SK-MEL-5 (cell line): ENCODE results near the gene SNRPA. TPM values are rescaled to one million over a fixed set of nuclear protein-coding genes. Genes with fewer than 3 reads are reported as not detected.
"Not testable (repeated sequence)": the region's sequence is repeated elsewhere in the genome, so short reads cannot be mapped to it uniquely, and the experiment has no call there.

Experiments
- DNase-seq: peaks from one replicate; pipeline ENCODE4 v3.0.0-alpha.2; 2016; ENCODE audit warnings: low read depth, low spot score
- in situ Hi-C: cut with HindIII; loops from 2 replicates; pipeline ENCODE4 v1.10.0; 2016; ENCODE audit warnings: low sequenced_read_pairs, high pct_unique_total_duplicates, low pct_unique_long_range_greater_than_20kb
- total RNA-seq: library from RNA; depleted of rRNA; stranded (reverse); fragments of >200 nt; shearing (Covaris generic); gene quantifications from 2 replicates; pipeline ENCODE4 v1.2.3, GENCODE V29; 2014

SNRPA gene
- total RNA-seq, 1 experiment from 2014 or later = 56.1 TPM

DNA sequence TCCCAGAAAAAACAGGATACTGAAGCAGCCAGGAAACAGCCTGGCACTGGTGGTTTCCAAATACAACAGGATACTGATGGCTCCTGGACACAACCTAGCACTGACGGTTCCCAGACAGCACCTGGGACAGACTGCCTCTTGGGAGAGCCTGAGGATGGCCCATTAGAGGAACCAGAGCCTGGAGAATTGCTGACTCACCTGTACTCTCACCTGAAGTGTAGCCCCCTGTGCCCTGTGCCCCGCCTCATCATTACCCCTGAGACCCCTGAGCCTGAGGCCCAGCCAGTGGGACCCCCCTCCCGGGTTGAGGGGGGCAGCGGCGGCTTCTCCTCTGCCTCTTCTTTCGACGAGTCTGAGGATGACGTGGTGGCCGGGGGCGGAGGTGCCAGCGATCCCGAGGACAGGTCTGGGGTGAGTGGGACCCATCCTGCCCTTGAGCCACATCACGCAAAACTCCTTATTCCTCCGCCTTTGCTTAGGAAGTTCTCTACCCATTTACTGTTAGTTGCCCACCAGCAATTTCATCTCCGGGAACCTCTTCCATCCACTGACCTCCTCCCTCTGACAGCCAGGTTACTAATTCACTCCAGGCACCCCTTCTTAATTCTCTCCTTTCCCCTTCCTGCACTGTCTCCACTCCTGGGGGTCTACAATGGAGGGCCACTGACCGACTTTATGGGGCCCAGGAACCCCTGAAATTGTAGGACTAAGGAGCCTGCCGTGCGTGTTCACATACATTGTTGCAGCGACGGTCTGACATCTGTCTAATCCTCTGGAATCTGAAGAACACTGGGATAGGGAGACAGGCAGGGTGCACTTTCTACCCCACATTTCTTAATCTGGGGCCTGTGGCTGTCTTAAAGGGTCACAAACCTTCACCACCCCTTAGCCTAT lies 32.9 kb upstream of the SNRPA start:
- no peak for DNase-seq
- in situ Hi-C loops = no loop called here

DNA sequence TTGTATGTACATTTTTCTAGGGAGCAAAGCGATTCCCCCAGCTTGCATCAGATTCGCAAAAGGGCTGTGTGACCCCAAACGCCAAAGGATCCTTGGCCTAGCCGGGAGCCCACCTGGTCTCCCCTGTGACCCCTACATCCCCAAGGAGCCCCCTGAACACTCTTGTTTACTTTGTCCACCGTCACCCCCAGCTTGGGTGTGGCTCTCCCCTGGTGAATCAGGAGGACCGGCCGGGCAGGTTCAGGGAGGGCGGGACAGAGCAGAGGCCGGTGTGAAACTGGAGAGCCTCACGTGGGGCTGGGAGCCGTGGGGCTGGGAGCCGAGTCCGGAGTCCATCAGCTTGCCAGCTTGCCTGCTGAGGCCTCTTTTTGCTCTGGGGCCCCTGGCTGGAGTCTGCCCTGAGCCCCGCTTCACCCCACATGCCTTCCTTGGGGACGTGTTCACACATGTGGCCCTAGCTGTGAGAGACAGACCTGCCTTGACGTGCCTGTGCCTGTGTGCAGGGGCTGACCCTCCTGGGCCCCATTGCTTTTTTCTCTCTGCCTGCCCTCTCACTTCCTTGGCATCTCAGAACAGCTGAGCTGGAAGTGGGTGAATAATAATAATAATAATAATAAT lies 32.1 kb upstream of the SNRPA start:
- DNase-seq = no peak

DNA sequence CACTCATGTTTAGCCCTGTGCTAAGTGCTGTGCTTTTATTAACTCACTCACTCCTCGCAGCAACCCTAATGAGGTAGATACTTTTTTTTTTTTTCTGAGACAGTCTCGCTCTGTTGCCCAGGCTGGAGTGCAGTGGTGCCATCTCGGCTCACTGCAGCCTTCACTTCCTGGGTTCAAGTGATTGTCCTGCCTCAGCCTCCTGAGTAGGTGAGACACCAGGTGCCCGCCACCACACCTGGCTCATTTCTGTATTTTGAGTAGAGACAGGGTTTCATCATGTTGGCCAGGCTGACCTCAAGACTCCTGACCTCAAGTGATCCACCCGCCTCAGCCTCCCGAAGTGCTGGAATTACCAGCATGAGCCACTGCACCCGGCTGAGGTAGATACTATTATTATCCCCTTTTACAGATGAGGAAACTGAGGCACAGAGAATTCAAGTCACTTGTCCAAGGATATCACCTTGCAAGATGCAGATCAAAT lies 31.5 kb upstream of the SNRPA start:
- DNase-seq = no peak
- in situ Hi-C loops = no loop called here

More for the DNA sequence above, 32.1 kb upstream of the SNRPA start:
- in situ Hi-C loops = no loop called here

DNA sequence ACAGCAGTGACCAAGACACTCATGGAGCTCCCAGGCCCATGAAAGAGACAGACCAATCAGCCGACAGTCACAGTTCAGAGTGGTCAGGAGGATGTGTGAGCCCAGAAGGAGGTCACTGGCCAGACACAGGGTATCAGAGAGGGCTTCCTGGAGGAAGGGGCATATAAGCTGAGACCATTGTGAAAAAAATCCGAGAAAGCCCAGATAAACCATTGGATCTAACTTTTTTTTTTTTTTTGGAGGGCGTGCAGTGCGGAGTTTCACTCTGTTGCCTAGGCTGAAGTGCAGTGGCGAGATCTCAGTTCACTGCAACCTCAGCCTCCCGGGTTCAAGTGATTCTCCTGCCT lies 29.9 kb upstream of the SNRPA start:
- in situ Hi-C loops = no loop called here

DNA sequence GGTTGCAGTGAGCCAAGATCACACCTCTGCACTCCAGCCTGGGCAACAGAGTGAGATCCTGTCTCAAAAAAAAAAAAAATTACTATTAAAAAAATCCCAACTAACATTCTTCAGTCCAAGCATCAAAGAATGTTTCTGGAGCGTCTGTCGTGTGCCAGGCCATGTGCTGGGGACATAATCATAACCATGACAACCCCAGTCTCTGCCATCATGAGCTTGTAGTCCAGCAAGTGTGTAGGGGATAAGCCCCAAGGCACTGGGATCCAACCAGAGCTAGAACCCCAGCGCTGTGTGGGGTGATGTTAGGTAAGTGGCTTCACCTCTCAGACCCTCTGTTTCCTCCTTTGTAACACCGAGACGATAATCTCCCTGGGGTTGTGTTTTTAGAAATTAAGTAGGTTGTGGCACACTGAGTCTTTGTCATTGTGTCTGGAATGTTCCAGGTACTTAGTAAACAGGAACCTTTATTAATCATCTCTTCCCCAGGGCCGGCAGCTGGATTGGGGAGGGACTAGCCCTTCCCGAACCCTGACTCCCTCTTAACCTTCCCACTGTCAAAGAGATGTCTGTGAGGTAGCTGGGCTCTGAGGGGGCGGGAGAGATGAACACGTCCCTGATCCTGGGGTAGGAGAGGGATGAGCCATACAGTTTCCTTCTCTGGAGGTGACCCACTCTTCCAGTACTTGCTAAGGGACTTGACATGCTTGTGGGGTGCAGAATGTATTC lies 28.9 kb upstream of the SNRPA start:
- in situ Hi-C loops = no loop called here
- no peak for DNase-seq

More for the DNA sequence above, 29.9 kb upstream of the SNRPA start:
- DNase-seq = no peak

DNA sequence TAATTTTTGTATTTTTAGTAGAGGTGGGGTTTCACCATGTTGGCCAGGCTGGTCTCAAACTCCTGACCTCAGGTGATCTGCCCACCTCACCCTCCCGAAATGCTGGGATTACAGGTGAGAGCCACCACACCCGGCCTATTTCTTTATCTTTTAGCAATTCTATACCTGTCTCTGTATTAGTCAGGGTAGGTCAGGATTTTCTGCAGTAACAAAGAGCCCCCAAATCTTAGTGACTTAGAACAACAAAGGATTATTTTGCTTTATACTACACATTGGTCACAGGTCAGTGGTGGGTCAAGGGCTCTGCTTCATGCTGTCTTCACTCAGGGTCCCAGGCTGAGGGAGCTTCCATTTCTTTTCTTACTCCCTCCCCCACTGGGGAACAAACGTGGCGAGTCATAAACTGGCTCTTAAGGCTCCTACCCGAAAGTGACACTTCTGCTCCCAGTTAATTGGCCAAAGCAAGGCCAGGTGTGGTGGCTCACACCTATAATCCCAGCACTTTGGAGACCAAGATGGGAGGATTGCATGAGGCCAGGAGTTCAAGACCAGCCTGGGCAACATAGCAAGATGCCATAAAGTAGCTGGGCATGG lies 27.2 kb upstream of the SNRPA start:
- in situ Hi-C loops = no loop called here
- DNase-seq = no peak

DNA sequence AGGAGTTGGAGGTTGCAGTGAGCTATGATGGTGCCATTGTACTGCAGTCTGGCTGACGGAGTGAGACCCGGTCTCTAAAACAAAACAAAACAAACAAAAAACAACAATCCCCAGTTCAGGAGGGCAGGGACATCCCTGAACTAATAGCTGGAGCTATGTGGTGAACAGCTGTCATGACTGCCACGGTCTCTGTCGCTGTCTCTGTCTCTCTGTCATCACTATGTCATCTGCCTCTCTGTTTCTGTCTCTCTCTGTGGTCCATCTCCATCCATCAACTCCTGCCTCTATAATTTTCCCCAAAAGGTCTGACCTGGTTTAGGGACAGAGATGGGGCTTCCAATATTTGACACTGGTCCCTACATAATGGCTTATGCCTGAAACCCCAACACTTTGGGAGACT lies 26.7 kb upstream of the SNRPA start:
- no peak for DNase-seq
- in situ Hi-C loops = no loop called here

DNA sequence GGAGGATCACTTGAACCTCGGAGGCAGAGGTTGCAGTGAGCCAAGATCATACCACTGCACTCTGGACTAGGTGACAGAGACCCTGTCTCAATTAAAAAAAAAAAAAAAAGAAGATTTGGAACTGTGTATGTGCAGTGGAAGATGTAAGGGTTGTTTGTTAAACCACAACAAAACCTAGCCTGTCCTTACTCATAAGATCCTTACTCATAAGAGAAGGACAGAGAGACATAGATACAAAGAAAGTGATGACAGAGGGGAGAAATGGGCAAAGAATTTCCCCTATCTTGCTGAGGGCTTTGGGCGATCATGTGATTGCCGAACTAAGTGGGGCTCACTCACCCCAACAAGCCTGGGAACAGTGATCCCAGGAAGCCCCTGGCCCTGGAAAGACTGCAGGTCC lies 26.1 kb upstream of the SNRPA start:
- peak; percentile 44 for DNase-seq
- in situ Hi-C loops = no loop called here

DNA sequence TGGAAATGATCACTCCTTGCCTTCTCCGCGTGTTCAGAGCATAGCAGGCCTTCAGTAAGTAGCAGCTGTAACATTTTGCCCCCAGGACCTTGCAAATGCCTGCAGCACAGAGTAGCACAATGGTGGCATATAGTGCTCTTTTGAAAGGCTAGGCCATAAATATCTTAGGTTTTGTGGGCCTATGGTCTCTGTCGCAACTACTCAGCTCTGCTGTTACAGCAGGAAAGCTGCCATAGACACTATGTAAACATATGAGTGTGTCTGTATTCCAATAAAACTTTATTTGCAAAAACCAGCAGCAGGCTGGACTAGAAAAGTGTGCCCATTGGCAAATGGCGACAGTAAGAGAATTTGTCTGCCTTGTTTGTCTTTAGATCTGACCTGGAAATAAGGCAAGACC lies 24.7 kb upstream of the SNRPA start:
- peak; percentile 32 for DNase-seq
- in situ Hi-C loops = no loop called here

DNA sequence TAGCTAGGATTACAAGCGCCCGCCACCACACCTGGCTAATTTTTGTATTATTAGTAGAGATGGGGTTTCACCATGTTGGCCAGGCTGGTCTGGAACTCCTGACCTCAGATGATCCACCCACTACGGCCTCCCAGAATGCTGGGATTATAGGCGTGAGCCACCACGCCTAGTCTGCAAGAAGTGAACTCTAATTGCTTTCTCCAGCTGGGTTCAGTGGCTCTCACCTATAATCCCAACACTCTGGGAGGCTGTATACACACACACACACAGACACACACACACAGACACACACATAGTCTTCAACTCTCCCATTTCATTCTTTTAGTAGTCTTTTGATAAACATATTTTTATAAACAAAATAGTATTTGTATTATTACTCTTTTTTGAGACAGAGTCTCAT lies 20.9 kb upstream of the SNRPA start:
- DNase-seq, in situ Hi-C loops: not testable (repeated sequence)

DNA sequence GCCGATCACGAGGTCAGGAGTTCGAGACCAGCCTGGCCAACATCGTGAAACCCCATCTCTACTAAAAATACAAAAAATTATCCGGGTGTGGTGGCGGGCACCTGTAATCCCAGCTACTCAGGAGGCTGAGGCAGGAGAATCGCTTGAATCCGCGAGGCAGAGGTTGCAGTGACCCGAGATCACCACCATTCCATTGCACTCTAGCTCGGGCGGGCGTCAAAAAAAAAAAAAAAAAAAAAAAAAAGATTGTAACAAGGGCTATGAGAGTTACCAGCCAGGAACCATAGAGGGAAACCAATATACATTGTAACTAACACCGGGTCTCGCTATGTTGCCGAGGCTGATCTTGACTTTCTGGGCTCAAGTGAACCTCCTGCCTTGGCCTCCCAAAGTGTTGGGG lies 18.7 kb upstream of the SNRPA start:
- in situ Hi-C loops, DNase-seq: not testable (repeated sequence)

DNA sequence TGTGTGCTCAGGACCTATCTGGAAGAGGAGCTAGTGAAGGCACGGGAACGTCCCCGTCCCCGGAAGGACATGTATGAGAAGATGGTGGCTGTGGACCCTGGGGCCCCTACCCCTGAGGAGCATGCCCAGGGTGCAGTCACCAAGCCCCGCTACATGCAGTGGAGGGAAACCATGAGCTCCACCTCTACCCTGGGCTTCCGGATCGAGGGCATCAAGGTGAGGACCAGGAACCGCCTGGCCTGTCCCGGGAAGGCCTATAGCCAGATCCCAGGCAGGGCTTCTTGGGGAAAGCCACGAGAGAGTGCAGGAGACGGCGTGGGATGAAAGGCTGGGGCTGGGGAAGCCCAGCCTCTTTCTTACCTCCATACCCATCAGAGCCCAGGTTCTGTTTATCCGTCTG lies 17.9 kb upstream of the SNRPA start:
- DNase-seq = no peak
- in situ Hi-C loops = no loop called here

DNA sequence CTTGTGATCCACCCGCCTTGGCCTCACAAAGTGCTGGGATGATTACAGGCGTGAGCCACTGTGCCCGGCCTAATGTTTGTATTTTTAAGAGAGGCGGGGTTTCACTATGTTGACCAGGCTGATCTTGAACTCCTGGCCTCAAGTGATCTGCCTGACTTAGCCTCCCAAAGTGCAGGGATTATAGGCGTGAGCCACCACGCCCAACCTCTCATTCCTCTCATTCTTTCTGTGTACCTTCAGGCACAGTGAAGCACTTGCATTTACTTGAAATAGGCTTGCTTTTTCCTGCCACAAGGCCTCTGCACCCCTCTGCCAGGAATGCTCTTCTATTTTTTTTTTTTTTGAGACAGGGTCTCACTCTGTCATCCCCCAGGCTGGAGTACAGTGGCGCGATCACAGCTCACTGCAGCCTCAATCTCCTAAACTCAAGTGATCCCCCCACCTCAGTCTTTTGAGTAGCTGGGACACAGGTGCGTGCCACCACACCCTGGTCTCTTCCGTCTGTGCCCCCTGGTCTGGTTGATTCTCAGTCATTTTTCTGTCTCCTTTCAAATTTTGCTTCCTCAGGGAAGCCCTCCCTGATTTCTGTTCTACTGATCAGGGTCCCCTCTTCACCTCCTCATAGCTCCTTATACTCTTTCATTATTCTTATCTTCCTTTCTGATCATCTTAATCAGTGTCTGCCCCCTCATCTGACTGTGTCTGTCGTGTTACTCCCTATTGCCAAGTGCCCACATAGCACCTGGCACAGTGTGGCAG lies 15.8 kb upstream of the SNRPA start:
- DNase-seq = no peak
- in situ Hi-C loops = no loop called here

DNA sequence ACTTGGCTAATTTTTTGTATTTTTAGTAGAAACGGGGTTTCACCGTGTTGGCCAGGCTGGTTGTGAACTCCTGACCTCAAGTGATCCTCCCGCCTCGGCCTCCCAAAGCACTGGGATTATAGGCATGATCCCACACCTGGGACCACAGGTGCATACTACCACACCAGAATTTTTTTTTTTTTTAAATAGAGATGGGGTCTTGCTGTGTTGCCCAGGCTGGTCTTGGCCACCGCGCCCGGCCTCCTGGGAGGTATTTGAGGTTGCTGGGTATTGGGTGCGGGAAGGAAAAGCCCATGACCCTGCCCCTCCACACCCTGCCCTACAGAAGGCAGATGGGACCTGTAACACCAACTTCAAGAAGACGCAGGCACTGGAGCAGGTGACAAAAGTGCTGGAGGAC lies 14.3 kb upstream of the SNRPA start:
- in situ Hi-C loops = no loop called here

DNA sequence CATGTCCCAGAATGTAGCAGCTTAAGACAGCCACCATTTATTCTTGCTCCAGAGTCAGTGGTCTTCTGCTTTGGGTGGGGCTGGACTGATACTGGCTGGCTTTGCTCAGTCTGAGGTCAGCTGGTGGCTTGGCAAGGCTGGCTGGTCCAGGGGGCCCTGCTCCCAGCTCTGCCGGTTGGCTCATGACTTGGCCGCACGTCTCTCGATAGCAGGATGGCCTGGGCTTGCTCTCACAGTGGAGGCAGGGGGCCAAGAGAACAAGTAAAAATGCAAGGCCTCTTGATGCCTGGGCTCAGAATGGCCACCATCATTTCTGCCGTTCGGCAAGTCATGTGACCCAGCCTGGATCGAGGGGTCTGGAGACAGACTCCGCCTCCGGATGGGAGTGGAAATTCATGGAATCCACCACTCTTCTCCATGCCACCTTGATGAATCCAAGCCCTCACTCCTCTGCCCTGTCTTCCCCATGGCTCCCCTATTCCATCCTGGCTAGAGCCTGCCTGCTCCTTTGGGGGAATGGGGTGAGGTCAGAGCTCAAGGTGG lies 13.8 kb upstream of the SNRPA start:
- DNase-seq = no peak
- in situ Hi-C loops = no loop called here

More for the DNA sequence above, 14.3 kb upstream of the SNRPA start:
- no peak for DNase-seq

DNA sequence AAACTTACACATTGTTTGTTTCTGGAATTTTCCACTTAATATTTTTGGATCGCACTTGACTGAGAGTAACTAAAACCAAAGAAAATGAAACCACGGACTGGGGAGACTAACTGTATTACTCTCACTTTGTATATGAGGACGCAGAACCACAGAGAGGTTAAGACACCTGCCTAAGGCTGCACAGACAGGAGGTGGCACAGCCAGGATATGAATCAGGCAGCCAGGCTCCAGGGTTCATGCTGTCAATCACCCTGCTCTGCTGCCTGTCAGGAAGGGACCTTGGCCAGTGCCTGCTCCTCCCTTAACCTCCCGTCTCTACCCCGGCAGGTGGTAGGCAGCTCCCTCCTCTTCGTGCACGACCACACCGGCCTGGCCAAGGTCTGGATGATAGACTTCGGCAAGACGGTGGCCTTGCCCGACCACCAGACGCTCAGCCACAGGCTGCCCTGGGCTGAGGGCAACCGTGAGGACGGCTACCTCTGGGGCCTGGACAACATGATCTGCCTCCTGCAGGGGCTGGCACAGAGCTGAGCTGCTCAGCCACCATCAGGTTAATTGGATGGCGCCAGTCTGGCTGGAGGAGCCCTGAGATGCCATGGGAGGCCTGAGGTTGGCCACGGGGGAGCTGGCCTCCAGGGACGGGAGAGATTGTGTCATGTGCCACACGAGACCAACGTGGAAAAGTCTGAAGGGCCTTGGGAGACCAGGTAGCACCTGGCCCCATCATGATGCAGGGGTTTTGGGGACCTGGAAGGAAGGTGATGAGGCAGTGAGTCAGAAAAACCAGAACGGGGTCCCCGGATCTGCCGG lies 11.8 kb upstream of the SNRPA start:
- DNase-seq = no peak
- in situ Hi-C loops = no loop called here
